Stimulated activated CD8-positive, alpha-beta memory T cell treated with anti-CD3 and anti-CD28 coated beads, Interleukin-2, amount 100 ng/mL, for 48 hours (primary cell): ENCODE data around the gene TMEM260.
"Not testable (repeated sequence)": the region's sequence is repeated elsewhere in the genome, so short reads cannot be mapped to it uniquely, and the experiment has no call there.

Source experiments
- DNase-seq, 2 donors: peaks; one replicate each; pipeline ENCODE4 v3.0.0-alpha.2; 2020; ENCODE audit warnings: low read depth in 2 of 2

TMEM260 gene

GRCh38 chr14:56676042-56676441 is 96.4 kb downstream of the TMEM260 start:
- no peak for DNase-seq

GRCh38 chr14:56678838-56679237 is 99.2 kb downstream of the TMEM260 start:
- no peak for DNase-seq

GRCh38 chr14:56686416-56686815 is 106.8 kb downstream of the TMEM260 start:
- no peak for DNase-seq

- DNase-seq = no peak
Observed at GRCh38 chr14:56687123-56687522, 107.5 kb downstream of the TMEM260 start.

DNA sequence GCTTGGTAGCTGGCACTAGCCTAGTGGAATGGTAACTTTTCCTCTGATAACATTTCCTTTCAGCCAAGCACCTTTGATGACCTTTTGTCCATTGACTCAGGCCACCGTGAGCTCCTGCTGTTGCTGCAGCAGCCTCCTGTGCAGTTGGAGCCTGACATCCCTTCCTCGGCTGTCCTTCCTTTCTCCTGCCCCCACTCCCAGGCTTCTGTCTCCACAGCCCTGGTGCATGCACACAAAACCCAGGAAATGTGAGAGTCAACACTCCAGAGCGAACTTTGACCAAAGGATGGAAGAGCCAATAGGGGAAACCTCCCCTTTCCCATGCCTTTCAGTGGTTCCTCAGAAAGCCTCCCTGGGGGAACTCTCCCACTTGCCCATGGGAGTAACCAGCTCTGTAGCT is 115.0 kb downstream of the TMEM260 start:
- DNase-seq = no peak

DNA sequence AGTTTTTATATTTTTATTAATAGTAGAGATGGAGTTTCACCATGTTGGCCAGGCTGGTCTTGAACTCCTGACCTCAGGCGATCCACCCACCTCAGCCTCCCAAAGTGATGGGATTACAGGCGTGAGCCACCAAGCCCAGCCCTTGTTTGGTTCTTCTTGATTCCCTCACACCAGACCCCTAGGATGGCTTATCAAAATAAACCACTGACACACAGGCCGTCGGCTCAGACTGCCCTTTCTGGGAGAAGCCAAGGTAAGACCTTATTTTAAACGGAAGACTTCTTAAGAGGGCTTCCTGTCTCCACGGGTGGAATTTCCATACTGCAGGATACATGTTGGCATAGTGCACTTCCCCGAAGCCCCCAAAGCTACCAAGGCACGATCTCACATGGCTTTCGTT is 115.6 kb downstream of the TMEM260 start:
- not testable (repeated sequence) for DNase-seq
